Stimulated activated CD4-positive, alpha-beta T cell treated with anti-CD3 and anti-CD28 coated beads, Interleukin-12 subunit alpha, Interleukin-12 subunit beta, amount 100 ng/mL, for 24 hours (primary cell): ENCODE data around the gene TMEM239.
"Not testable (repeated sequence)": the region's sequence is repeated elsewhere in the genome, so short reads cannot be mapped to it uniquely, and the experiment has no call there.

Experiments used
- DNase-seq, 2 experiments: peaks; one replicate each; pipeline ENCODE4 v3.0.0-alpha.2; 2020; ENCODE audit warnings: low read depth in 2 of 2

TMEM239 gene

GRCh38 chr20:2799688-2800520 lies 16.3 kb upstream of the TMEM239 start:
- DNase-seq = no peak

DNA sequence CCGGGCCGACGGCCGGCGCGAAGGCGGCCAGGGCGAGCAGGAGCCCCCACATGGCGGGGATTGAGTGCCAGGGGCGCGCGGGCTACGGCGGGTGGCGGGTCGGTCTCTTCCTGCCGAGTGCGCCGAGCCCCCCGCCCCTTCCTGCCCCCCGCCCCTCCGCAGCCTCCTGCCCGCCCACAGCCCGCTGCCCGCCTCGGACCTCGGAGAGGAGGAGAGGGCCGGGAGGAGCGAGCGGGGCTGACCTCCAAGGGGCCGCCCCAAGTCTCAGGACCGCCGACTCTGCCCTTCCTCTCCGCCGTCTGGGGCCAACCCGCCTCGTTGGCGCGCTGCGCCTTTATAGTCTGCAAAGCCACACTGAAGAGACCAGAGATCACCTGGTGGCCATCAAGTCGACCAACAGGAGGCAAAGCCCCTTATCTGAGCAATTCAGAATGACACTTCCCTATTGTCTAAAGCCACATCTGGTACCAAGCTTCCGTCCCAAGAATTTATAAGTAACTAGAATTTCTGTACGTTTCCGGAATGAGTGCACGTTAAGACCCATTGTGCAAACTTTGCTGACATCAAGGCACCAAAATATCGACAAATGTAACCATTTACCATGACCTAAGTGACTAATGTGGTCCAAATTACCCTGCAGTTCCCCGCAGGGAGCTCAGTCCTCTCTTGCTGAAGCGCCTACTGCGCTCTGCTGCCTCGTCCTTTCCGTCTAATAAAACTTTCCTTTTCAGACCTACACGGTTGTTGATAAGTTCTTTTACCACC lies 15.5 kb upstream of the TMEM239 start, which contains the start of gene CPXM1:
Gene CPXM1, minus strand, starts transcription at position 107 of the 765 bp plus-strand sequence. Its CDS starts 55 bp downstream, at position 52.
- no peak for DNase-seq

DNA sequence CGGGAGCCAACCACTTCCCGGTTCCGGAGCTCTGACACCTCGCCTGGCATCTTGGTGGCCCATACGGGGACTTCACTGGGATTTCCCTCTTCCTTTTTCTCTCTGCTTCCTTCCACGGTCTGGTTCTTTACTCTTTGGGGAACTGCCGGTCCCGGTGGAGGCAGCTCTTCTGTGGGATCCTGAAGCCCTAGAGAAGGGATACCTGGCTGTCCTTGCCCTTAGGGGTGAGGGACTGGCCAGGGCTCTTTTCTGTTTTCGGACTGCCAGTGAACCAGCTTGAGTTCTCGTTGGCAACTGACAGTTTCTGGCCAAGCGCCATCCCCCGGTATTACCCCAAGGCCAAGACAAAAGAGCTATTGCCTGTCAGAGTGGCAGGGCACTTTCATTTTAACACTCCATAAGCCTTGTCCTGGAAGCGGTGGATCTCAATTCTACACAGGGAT lies 14.9 kb upstream of the TMEM239 start:
- no peak for DNase-seq

GRCh38 chr20:2804041-2804828 lies 11.9 kb upstream of the TMEM239 start:
- DNase-seq = no peak

DNA sequence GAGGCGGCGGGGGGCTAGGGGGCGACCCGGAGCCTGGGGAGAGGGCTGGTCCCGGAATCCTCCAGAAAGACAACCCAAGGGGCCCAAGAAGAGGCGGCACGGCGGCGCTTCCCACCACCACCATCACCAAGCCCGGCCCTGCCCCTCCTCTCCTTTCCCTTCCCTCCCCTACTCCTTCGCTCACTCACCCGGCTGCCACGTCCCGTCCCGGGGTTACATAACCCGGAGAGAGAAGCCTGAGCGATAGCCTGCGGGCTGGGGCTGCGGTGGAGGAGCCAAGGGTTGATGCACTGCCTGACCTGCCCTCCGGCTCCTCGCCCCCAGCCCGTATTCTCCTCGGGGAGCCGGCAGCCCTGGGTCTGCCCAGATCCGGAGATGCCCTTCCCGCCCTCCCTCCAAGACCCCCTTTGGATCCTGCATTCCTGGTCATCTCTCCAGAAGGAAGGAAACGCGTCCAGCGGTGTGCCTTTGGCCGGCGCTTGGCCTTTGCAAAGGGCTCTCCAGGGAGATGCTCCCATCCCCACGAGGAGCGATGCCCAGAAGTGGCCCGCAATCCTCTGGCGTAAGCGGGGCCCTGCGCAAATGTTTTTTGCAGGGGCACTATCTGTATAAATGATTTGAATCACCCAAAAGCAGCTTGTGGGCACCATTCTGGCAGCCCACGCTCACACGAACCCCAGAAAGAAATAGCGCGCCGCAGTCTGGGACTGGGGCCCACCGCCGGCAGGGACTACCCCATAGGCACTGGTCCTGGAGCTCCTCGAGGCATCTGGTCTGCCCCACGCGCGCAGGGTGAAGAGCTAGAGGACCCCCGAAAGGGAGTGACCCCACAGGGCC lies 11.1 kb upstream of the TMEM239 start:
- DNase-seq = no peak

DNA sequence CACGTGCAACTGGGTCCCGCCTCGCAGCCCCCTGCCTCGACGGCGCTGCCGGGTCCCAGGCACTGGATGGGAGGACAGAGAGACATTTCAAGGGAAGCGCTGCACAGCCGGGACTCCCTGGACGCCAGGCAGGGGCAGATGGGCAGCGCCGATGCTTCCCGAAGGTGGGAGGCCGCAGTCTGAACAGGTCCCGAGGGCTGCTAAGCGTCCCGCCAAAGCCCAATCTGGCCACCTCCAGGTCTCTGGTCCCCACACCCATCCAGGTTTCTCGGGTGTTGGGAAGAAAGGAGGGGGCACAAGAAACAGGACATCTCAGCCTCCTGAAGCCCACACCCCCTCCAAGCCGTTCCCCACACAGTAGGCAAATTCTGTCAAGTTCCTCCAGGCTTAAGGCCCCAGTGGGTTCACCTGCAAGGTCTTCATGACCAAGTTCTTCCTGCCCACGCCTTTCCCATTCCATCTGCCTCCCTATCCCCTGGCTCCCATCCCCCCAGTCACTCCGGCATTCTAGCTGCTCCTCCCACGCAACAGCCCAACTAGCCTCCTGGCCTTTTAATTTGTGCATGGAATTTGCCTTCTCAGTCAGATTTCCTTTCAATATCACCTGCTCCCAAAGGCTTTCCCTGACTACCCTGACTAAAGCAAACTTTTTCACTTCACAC lies 10.3 kb upstream of the TMEM239 start:
- no peak for DNase-seq

- DNase-seq = no peak
Measured at GRCh38 chr20:2806351-2806701, 9.8 kb upstream of the TMEM239 start.

DNA sequence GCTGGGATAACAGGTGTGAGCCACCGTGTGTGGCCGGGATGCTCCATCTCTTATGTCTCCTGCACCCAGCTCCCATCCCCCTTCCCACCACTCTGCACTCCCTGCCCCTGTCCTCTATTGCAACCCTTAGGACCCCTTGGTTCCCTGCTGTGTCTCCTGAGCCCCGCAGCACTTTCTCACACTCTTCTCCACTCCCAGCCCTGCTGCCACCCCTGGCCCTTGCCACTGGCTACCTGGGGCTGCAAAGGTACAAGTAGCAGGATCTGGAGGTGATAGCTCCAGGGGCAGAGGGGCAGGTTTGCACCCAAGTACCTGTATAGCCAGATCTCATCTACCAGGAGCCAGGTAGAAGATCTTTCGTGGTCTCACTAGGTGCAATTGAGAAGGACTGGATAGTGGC lies 9.1 kb upstream of the TMEM239 start:
- DNase-seq = no peak

- DNase-seq = not testable (repeated sequence)
Measured at GRCh38 chr20:2807929-2808328, 8.2 kb upstream of the TMEM239 start.

GRCh38 chr20:2809690-2810089 lies 6.5 kb upstream of the TMEM239 start:
- DNase-seq = no peak

GRCh38 chr20:2812189-2812588 lies 4.0 kb upstream of the TMEM239 start:
- DNase-seq = no peak

GRCh38 chr20:2814076-2814475 lies 2.1 kb upstream of the TMEM239 start:
- DNase-seq = no peak

DNA sequence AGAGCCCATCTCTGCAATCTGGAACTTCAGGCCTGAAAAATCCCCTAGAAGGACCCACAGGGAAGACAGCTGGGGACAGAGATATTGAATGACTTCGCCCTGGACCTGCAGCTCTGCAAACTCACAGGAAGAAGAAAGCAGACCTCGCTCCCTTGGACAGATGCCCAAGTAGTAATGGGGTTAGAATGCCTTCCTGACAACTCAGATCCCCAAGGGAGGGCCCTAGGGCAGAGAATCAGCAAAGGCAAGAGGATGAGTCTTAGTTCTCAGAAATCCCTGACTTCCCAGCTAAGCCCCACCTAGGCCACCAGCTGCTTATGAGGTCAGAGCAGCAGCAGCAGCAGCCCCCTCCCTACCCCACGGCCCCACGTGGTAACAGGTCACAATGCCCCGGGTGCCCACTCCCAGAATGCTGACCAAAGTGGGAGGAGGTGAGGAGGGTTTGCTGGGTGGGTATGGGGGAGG lies 1.5 kb upstream of the TMEM239 start, which contains the start of gene C20orf141:
Gene C20orf141, plus strand, starts transcription at position 401 of the 465 bp plus-strand sequence. CDS start 198 bp downstream, outside the sequence.
- DNase-seq = no peak

GRCh38 chr20:2815242-2815900 lies 793 bp upstream of the TMEM239 start:
- no peak for DNase-seq

DNA sequence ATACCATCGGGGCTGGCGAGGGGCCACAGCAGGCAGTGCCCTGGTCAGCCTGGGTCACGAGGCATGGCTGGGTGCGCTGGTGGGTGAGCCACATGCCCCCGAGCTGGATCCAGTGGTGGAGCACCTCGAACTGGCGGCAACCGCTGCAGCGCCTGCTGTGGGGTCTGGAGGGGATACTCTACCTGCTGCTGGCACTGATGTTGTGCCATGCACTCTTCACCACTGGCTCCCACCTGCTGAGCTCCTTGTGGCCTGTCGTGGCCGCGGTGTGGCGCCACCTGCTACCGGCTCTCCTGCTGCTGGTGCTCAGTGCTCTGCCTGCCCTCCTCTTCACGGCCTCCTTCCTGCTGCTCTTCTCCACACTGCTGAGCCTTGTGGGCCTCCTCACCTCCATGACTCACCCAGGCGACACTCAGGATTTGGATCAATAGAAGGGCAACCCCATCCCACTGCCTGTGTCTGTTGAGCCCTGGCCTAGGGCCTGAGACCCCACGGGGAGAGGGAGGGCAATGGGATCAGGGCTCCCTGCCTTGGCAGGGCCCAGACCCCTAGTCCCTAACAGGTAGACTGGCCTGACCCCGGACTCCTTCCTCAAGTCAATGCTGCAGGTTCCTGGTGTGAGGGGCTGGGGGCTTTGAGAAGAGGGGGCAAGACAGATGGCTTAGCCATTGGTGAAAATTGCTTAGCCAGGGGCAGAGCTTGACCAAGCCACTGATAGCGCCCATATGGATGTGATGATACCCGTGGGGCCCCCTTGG lies 598 bp downstream of the TMEM239 start:
- no peak for DNase-seq

DNA sequence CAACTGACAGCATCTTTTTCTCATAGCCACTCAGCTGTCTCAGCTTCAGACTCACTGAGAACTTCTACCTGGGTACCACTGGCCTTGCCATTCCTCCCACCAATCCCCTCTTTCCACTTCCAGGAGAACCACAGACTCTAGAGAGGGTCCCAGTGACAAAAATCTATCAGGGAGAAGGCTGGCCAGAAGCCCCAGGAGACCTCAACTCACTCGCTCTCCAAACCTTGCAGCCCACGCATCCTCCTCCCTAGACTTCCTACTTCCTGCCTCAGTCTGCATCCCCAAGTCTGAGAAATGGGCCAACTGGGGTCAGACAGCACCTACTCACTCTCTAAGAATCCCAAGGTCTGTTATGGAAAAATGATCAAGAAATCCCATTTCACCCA lies 1.2 kb downstream of the TMEM239 start:
- no peak for DNase-seq

DNA sequence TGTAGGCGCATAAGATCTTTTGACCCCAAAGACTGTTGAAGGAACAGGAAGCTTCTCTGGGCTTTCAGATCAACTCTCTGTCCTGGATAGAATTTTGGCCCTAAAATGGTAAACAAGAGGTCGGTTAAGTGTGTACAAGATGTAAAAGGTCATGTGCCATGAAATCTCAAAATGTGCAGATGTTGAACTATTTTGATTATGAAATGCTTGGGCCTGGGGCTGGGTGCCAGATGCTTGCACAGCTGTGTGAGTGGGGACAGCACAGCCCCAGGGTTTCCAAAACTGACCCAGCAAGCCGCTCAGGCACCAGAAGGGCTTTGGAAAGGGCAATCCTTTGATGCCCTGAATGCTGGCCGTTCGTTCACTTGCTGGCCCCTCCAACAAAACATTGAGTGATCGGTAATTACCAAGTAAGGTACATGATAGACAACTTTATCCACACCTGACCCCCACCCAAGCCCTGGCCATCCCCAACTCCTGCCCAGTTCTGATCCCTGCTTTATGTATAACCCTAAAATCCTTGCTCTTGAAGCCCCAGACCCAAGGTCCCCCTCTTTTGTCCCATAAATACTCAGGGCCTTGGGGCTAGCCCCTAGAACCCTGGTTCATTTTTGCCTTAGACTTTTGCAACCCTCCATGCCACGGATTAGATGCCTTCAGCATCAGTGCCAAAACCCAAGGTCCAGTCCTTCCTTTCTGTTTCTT lies 1.9 kb downstream of the TMEM239 start:
- no peak for DNase-seq

GRCh38 chr20:2820084-2820895 lies 4.1 kb downstream of the TMEM239 start:
- DNase-seq = no peak
